Posterior cingulate gyrus (tissue), 11 donors: ENCODE measurements around the gene NOXO1.
"Not testable (repeated sequence)": the region's sequence is repeated elsewhere in the genome, so short reads cannot be mapped to it uniquely, and the experiment has no call there.

Experiments
- DNase-seq, 10 donors: peaks; one replicate each; pipeline versions ENCODE4 v3.0.0 to v3.0.0-alpha.2; 2020 to 2021; ENCODE audit warnings: mixed read lengths in 3 of 10
- intact Hi-C: fragments of 100-400 bp; cut with DNase I; formaldehyde crosslinking; loops from one replicate; pipeline ENCODE4 v1.15.1; 2023

Gene NOXO1

GRCh38 chr16:1965396-1966001 lies 15.8 kb downstream of the NOXO1 start:
- no peak for DNase-seq
- intact Hi-C loops = no loop called here

GRCh38 chr16:1964506-1965395 lies 16.5 kb downstream of the NOXO1 start, which contains the start of gene RPS2:
Gene RPS2 (minus strand): TSS chr16:1964826. CDS start chr16:1964625, 201 bp downstream.
- intact Hi-C loops = loop anchor here (5.0 kb wide), 1 partner anchor 192 kb away; the partner anchor contains the start of genes EME2, MRPS34 and NME3
- DNase-seq = peak; percentile 98 to 100 (median 99)

GRCh38 chr16:1963806-1964505 lies 17.3 kb downstream of the NOXO1 start:
- DNase-seq = peak in 3 of 10 donors; percentile 33 to 87 (median 59)
- intact Hi-C loops = loop anchor here (5.0 kb wide), 1 partner anchor 192 kb away; the partner anchor contains the start of genes EME2, MRPS34 and NME3

- not testable (repeated sequence) for DNase-seq
- intact Hi-C loops = loop anchor here (5.0 kb wide), 1 partner anchor 190 kb away; the partner anchor contains the start of genes EME2, MRPS34 and NME3
Observed at GRCh38 chr16:1962161-1963153, 18.8 kb downstream of the NOXO1 start.

- DNase-seq = no peak
- intact Hi-C loops = loop anchor here (5.0 kb wide), 1 partner anchor 189 kb away; the partner anchor contains the start of genes EME2, MRPS34 and NME3
Observed at GRCh38 chr16:1961651-1962067, 19.6 kb downstream of the NOXO1 start.

GRCh38 chr16:1960665-1961630 lies 20.3 kb downstream of the NOXO1 start:
- intact Hi-C loops = loop anchor here (5.0 kb wide), 1 partner anchor 189 kb away; the partner anchor contains the start of genes EME2, MRPS34 and NME3

GRCh38 chr16:1959269-1960039 lies 21.8 kb downstream of the NOXO1 start, which contains the start of gene NDUFB10:
Gene NDUFB10 (plus strand): TSS chr16:1959538. CDS start chr16:1959625, 87 bp downstream.
- peak; percentile 88 to 99 (median 92) for DNase-seq
- intact Hi-C loops = loop anchor here (5.0 kb wide), 1 partner anchor 187 kb away; the partner anchor contains the start of genes EME2, MRPS34 and NME3

More at GRCh38 chr16:1960665-1961630, 20.3 kb downstream of the NOXO1 start:
- DNase-seq = no peak

GRCh38 chr16:1958715-1959268 lies 22.5 kb downstream of the NOXO1 start:
- intact Hi-C loops = no loop called here
- DNase-seq = no peak

GRCh38 chr16:1958143-1958491 lies 23.2 kb downstream of the NOXO1 start:
- intact Hi-C loops, DNase-seq: not testable (repeated sequence)

- not testable (repeated sequence) for DNase-seq
Observed at GRCh38 chr16:1957434-1958142, 23.7 kb downstream of the NOXO1 start.

GRCh38 chr16:1953734-1954133 lies 27.5 kb downstream of the NOXO1 start:
- intact Hi-C loops = no loop called here
- DNase-seq = no peak

More at GRCh38 chr16:1957434-1958142, 23.7 kb downstream of the NOXO1 start:
- intact Hi-C loops = not testable (repeated sequence)

- no peak for DNase-seq
- intact Hi-C loops = no loop called here
Observed at GRCh38 chr16:1950559-1950958, 30.7 kb downstream of the NOXO1 start.

GRCh38 chr16:1950047-1950446 lies 31.2 kb downstream of the NOXO1 start:
- no peak for DNase-seq
- intact Hi-C loops = no loop called here

GRCh38 chr16:1949507-1949906 lies 31.8 kb downstream of the NOXO1 start:
- intact Hi-C loops = no loop called here
- DNase-seq = no peak

- no peak for DNase-seq
- intact Hi-C loops = no loop called here
Observed at GRCh38 chr16:1947369-1947670, 33.9 kb downstream of the NOXO1 start.
